WTC11 (cell line): ENCODE measurements around the gene NDUFS6. TPM values are rescaled to one million over a fixed set of nuclear protein-coding genes. Genes with fewer than 3 reads are reported as not detected.

Experiments used
- ATAC-seq: fragments of 200-7000 bp; cut with Tn5 transposase; 2 replicates; pipeline ENCODE4 v1.10.0; 2021; ENCODE audit warnings: mild to moderate bottlenecking, moderate library complexity
- CTCF ChIA-PET: fragments of 300-600 bp; sonication (Branson Sonifier 250); formaldehyde crosslinking; loops from one replicate; lab custom pipeline; 2021; ENCODE audit warnings: antibody characterized with exemption; lab: Charles Lee
- POLR2A ChIA-PET: fragments of 350-600 bp; sonication (Branson Sonifier 250); formaldehyde crosslinking; loops from one replicate; lab custom pipeline; 2021; ENCODE audit warnings: antibody characterized with exemption; lab: Charles Lee
- DNase-seq: peaks from one replicate; pipeline ENCODE4 v3.0.0; 2021; ENCODE audit warnings: low spot score
- H3K27ac Mint-ChIP-seq: 2 replicates; pipeline ENCODE4 v1.8.0; 2021; ENCODE audit warnings: mixed read lengths
- H3K27me3 Mint-ChIP-seq: 2 replicates; pipeline ENCODE4 v1.8.0; 2021; ENCODE audit warnings: low read depth, mild to moderate bottlenecking, moderate library complexity, mixed read lengths
- H3K36me3 Mint-ChIP-seq: 2 replicates; pipeline ENCODE4 v1.8.0; 2021; ENCODE audit warnings: mixed read lengths
- H3K4me1 Mint-ChIP-seq: 2 replicates; pipeline ENCODE4 v1.8.0; 2022; ENCODE audit warnings: mixed read lengths
- H3K4me3 Mint-ChIP-seq: 2 replicates; pipeline ENCODE4 v1.8.0; 2021; ENCODE audit warnings: mild to moderate bottlenecking, moderate library complexity, mixed read lengths
- H3K9me3 Mint-ChIP-seq: 2 replicates; pipeline ENCODE4 v1.8.0; 2021; ENCODE audit warnings: mixed read lengths
- CDX4 ChIP-seq: fragments of 250-450 bp; sonication (Bioruptor Pico); IDR thresholded peaks from 2 replicates; pipeline ENCODE4 v1.9.0; 2021; ENCODE audit warnings: moderate library complexity, mild to moderate bottlenecking, inconsistent platforms, borderline replicate concordance
- CTCF ChIP-seq: fragments of 200-600 bp; IDR thresholded peaks from 2 replicates; pipeline ENCODE4 v1.8.0; 2022; ENCODE audit warnings: antibody characterized with exemption
- E2F5 ChIP-seq: sonication (generic); formaldehyde crosslinking; IDR thresholded peaks from 2 replicates; pipeline ENCODE4 v1.8.1; 2022; ENCODE audit warnings: mild to moderate bottlenecking, moderate library complexity, missing genetic modification reagents
- ELF4 ChIP-seq: sonication (generic); formaldehyde crosslinking; IDR thresholded peaks from 2 replicates; pipeline ENCODE4 v1.8.1; 2022; ENCODE audit warnings: low read depth, mild to moderate bottlenecking, moderate library complexity, missing genetic modification reagents
- ERG ChIP-seq: fragments of 250-450 bp; sonication (Bioruptor Pico); IDR thresholded peaks from 2 replicates; pipeline ENCODE4 v1.8.0; 2021; ENCODE audit warnings: mild to moderate bottlenecking
- FOXP4 ChIP-seq: sonication (generic); formaldehyde crosslinking; IDR thresholded peaks from 2 replicates; pipeline ENCODE4 v1.8.0; 2022; ENCODE audit warnings: mild to moderate bottlenecking, missing genetic modification reagents
- GABPB1 ChIP-seq: sonication (generic); formaldehyde crosslinking; IDR thresholded peaks from 2 replicates; pipeline ENCODE4 v1.8.1; 2023; ENCODE audit warnings: mild to moderate bottlenecking, missing genetic modification reagents
- GRHL2 ChIP-seq: fragments of 250-450 bp; sonication (Bioruptor Pico); IDR thresholded peaks from 2 replicates; pipeline ENCODE4 v1.8.0; 2022; ENCODE audit warnings: mild to moderate bottlenecking, moderate library complexity; ENCODE audit not compliant: insufficient replicate concordance, severe bottlenecking
- GTF2I ChIP-seq: fragments of 250-450 bp; sonication (Bioruptor Pico); conservative IDR thresholded peaks from 2 replicates; pipeline ENCODE4 v1.4.0; 2021; ENCODE audit warnings: mild to moderate bottlenecking
- IRF1 ChIP-seq: sonication (generic); formaldehyde crosslinking; IDR thresholded peaks from 2 replicates; pipeline ENCODE4 v1.8.0; 2023; ENCODE audit warnings: missing genetic modification reagents
- IRF2 ChIP-seq: sonication (generic); formaldehyde crosslinking; IDR thresholded peaks from 2 replicates; pipeline ENCODE4 v1.8.0; 2022; ENCODE audit warnings: low read depth, missing genetic modification reagents, borderline replicate concordance
- JAZF1 ChIP-seq: fragments of 250-450 bp; sonication (Bioruptor Pico); IDR thresholded peaks from 2 replicates; pipeline ENCODE4 v1.9.0; 2021; ENCODE audit warnings: moderate library complexity, mild to moderate bottlenecking, inconsistent platforms
- JUN ChIP-seq: sonication (generic); formaldehyde crosslinking; IDR thresholded peaks from 2 replicates; pipeline ENCODE4 v1.8.0; 2023; ENCODE audit warnings: mild to moderate bottlenecking, missing genetic modification reagents
- MLX ChIP-seq: sonication (generic); formaldehyde crosslinking; IDR thresholded peaks from 2 replicates; pipeline ENCODE4 v1.8.1; 2023; ENCODE audit warnings: mild to moderate bottlenecking, missing genetic modification reagents, moderate library complexity
- MYBL2 ChIP-seq: sonication (generic); formaldehyde crosslinking; IDR thresholded peaks from 2 replicates; pipeline ENCODE4 v1.8.1; 2023; ENCODE audit warnings: mild to moderate bottlenecking, moderate library complexity, missing genetic modification reagents
- NFE2L1 ChIP-seq: sonication (generic); formaldehyde crosslinking; IDR thresholded peaks from 2 replicates; pipeline ENCODE4 v1.8.1; 2023; ENCODE audit warnings: missing genetic modification reagents
- PRRX2 ChIP-seq: fragments of 250-450 bp; sonication (Bioruptor Pico); IDR thresholded peaks from 2 replicates; pipeline ENCODE4 v1.8.0; 2021; ENCODE audit warnings: mild to moderate bottlenecking
- RELA ChIP-seq: sonication (generic); formaldehyde crosslinking; IDR thresholded peaks from 2 replicates; pipeline ENCODE4 v1.8.1; 2022; ENCODE audit warnings: missing genetic modification reagents, mild to moderate bottlenecking, borderline replicate concordance
- TEAD4 ChIP-seq: sonication (generic); formaldehyde crosslinking; IDR thresholded peaks from 2 replicates; pipeline ENCODE4 v1.8.0; 2022; ENCODE audit warnings: mild to moderate bottlenecking, missing genetic modification reagents
- ZNF232 ChIP-seq: sonication (generic); formaldehyde crosslinking; IDR thresholded peaks from 2 replicates; pipeline ENCODE4 v1.8.0; 2022; ENCODE audit warnings: mild to moderate bottlenecking, missing genetic modification reagents
- ZNF532 ChIP-seq: fragments of 250-450 bp; sonication (Bioruptor Pico); IDR thresholded peaks from 2 replicates; pipeline ENCODE4 v1.9.0; 2021; ENCODE audit warnings: mild to moderate bottlenecking, borderline replicate concordance
- total RNA-seq: library from RNA; stranded (reverse); gene quantifications from 3 replicates; pipeline ENCODE4 v1.2.3, GENCODE V29; 2021

NDUFS6 gene
- total RNA-seq, 1 experiment from 2014 or later, result 84.3 TPM

- ChIA-PET CTCF (no interaction called here), POLR2A (interaction anchor here (0.6 kb wide), 1 partner anchor 132 kb away, joined by 4 read pairs; no protein-coding TSS in a partner anchor)
- Mint-ChIP-seq H3K27me3 (no peaks in the 10 kb centered on the region), H3K9me3 (no peaks in the 10 kb centered on the region), H3K36me3 (peaks cover 68% of the 10 kb centered on the region), H3K27ac (no peak overlapping the region), H3K4me1 (peaks cover 13% of the 10 kb centered on the region), H3K4me3 (no peak overlapping the region)
- ATAC-seq, result no peak
- DNase-seq, result no peak
- TF ChIP-seq ELF4 (CRISPR knock-in tag) (no peak), CDX4 (CRISPR knock-in tag) (no peak), FOXP4 (CRISPR knock-in tag) (no peak), E2F5 (CRISPR knock-in tag) (no peak), GABPB1 (CRISPR knock-in tag) (no peak), GRHL2 (CRISPR knock-in tag) (no peak)
Observed at GRCh38 chr5:1805736-1806135, 4.5 kb downstream of the NDUFS6 start.

- no peak overlapping the region for H3K4me3 Mint-ChIP-seq
- peaks cover 71% of the 10 kb centered on the region for H3K36me3 Mint-ChIP-seq
- TF ChIP-seq JAZF1 (CRISPR knock-in tag), result no peak
- TF ChIP-seq ERG (CRISPR knock-in tag), result no peak
- no peak for TF ChIP-seq PRRX2 (CRISPR knock-in tag)
- TF ChIP-seq GRHL2 (CRISPR knock-in tag), result no peak
- TF ChIP-seq ZNF232 (CRISPR knock-in tag), result no peak
- no peak for TF ChIP-seq IRF1 (CRISPR knock-in tag)
- no peak for TF ChIP-seq NFE2L1
- no peak for TF ChIP-seq CTCF
- no peak for TF ChIP-seq IRF2 (CRISPR knock-in tag)
- TF ChIP-seq JUN, result no peak
- TF ChIP-seq TEAD4, result no peak
- TF ChIP-seq GTF2I (CRISPR knock-in tag), result no peak
- TF ChIP-seq ZNF532 (CRISPR knock-in tag), result no peak
- TF ChIP-seq RELA, result no peak
- TF ChIP-seq MYBL2 (CRISPR knock-in tag), result no peak
- TF ChIP-seq MLX (CRISPR knock-in tag), result no peak
- ChIA-PET POLR2A (no interaction called here), CTCF (no interaction called here)
- ATAC-seq (no peak), DNase-seq (no peak)
- no peaks in the 10 kb centered on the region for H3K27me3 Mint-ChIP-seq
- peaks cover 13% of the 10 kb centered on the region for H3K4me1 Mint-ChIP-seq
- no peaks in the 10 kb centered on the region for H3K9me3 Mint-ChIP-seq
- H3K27ac Mint-ChIP-seq, result no peak overlapping the region
Observed at GRCh38 chr5:1806199-1806598, 5.0 kb downstream of the NDUFS6 start.
